Keratinocyte (primary cell): ENCODE measurements around the gene AVPR2.

ENCODE experiments used
- EZH2 ChIP-seq: IDR thresholded peaks from one replicate; pipeline ENCODE4 v1.6.1; 2012; ENCODE audit warnings: inconsistent platforms, mild to moderate bottlenecking, low read length, moderate library complexity
- TF ChIP-seq, protein P1 (sequence below), 3 experiments: IDR thresholded peaks in 1 of 3; conservative IDR thresholded peaks in 1 of 3; optimal IDR thresholded peaks in 1 of 3; 2 replicates in 2 of 3; 3 replicates in 1 of 3; pipeline versions ENCODE3 to v1.5.1; 2011; ENCODE audit warnings: low read length in 3 of 3, mild to moderate bottlenecking in 3 of 3, moderate library complexity in 2 of 3, control low read depth in 1 of 3, inconsistent platforms in 1 of 3; ENCODE audit not compliant: insufficient read depth in 2 of 3; ENCODE audit errors: extremely low read depth in 1 of 3

DNA sequence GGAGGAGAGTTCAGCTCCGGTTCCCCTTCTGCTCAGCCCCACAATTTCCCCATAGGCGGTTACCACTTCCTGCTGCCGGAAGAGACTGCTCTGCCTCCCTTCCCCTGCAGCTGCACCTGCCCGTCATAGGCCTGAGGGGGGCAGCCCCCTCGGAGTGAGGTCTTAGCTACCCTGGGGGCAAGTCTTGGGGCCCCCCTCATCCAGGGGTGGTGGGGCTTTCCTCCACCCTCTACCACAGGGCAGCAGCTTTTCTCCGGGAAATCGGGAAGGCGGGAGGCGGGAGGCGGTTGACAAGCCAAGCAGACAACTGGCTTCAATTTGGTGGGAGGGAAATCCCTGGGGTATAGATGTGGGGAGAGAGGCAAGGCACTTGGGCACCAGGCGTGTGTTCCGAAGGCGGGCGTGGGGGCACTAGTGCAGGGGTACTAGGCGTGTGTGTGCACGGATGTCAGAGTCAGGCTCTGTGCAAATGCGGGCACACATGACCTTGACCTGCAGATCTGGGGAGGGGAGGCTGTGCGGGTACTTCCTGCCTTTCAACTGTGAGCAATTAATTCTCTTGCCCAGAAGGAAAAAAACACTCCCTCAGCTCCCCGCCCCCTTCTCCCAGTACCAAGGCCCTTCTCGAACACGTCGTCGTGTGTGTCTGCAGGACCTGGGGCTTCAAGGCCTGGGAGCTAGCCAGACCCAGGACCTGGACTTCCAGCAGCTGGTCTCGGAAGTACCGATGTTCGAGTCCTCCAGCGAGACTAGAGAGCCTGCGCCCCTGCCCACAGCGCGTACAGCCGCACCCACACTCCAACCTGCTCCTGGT is 22.6 kb downstream of the AVPR2 start:
- TF ChIP-seq, protein P1, sequence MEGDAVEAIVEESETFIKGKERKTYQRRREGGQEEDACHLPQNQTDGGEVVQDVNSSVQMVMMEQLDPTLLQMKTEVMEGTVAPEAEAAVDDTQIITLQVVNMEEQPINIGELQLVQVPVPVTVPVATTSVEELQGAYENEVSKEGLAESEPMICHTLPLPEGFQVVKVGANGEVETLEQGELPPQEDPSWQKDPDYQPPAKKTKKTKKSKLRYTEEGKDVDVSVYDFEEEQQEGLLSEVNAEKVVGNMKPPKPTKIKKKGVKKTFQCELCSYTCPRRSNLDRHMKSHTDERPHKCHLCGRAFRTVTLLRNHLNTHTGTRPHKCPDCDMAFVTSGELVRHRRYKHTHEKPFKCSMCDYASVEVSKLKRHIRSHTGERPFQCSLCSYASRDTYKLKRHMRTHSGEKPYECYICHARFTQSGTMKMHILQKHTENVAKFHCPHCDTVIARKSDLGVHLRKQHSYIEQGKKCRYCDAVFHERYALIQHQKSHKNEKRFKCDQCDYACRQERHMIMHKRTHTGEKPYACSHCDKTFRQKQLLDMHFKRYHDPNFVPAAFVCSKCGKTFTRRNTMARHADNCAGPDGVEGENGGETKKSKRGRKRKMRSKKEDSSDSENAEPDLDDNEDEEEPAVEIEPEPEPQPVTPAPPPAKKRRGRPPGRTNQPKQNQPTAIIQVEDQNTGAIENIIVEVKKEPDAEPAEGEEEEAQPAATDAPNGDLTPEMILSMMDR (optimal IDR thresholded peaks at IDR 0.05 in 1 of 3, IDR thresholded peaks at IDR 0.05 in 1 of 3, conservative IDR thresholded peaks at IDR 0.05 in 1 of 3; ENCODE audit: extremely low read depth in 1 of 3, insufficient read depth in 2 of 3, low read length in 3 of 3) = no peak
- no peak for TF ChIP-seq EZH2
